Bone marrow (tissue), 2 donors: ENCODE data around the gene STAG3.
A peak's percentile ranks its signal among the peaks of the same experiment; 100 is the strongest.
"Not testable (repeated sequence)": the region's sequence is repeated elsewhere in the genome, so short reads cannot be mapped to it uniquely, and the experiment has no call there.

ENCODE experiments used
- DNase-seq, 2 donors: peaks; one replicate each; lab custom pipeline; 2025; lab: John Stamatoyannopoulos, UW

STAG3 gene, protein sequence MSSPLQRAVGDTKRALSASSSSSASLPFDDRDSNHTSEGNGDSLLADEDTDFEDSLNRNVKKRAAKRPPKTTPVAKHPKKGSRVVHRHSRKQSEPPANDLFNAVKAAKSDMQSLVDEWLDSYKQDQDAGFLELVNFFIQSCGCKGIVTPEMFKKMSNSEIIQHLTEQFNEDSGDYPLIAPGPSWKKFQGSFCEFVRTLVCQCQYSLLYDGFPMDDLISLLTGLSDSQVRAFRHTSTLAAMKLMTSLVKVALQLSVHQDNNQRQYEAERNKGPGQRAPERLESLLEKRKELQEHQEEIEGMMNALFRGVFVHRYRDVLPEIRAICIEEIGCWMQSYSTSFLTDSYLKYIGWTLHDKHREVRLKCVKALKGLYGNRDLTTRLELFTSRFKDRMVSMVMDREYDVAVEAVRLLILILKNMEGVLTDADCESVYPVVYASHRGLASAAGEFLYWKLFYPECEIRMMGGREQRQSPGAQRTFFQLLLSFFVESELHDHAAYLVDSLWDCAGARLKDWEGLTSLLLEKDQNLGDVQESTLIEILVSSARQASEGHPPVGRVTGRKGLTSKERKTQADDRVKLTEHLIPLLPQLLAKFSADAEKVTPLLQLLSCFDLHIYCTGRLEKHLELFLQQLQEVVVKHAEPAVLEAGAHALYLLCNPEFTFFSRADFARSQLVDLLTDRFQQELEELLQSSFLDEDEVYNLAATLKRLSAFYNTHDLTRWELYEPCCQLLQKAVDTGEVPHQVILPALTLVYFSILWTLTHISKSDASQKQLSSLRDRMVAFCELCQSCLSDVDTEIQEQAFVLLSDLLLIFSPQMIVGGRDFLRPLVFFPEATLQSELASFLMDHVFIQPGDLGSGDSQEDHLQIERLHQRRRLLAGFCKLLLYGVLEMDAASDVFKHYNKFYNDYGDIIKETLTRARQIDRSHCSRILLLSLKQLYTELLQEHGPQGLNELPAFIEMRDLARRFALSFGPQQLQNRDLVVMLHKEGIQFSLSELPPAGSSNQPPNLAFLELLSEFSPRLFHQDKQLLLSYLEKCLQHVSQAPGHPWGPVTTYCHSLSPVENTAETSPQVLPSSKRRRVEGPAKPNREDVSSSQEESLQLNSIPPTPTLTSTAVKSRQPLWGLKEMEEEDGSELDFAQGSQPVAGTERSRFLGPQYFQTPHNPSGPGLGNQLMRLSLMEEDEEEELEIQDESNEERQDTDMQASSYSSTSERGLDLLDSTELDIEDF

GRCh38 chr7:100177045-100178001, at the start of gene STAG3, which contains the start of gene GPC2:
TSS of gene STAG3 (plus strand) at chr7:100177918. CDS start at chr7:100180557, 2,639 bp downstream.
TSS of gene GPC2 (minus strand) at chr7:100177381. CDS start at chr7:100177199, 182 bp downstream.
- DNase-seq = peak; percentile 87 to 95

DNA sequence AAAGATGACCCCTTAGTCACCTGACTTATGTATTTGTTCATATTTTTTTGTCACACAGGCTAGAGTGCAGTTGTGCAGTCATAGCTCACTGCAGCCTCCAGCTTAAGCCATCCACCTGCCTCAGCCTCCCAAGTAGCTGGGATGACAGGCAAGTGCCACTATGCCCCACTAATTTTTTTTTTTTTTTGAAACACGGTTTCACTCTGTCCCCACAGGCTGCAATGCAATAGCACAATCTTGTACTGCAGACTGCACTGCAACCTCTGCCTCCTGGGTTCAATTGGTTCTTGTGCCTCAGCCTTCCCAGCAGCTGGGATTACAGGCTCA, 49.1 kb upstream of the STAG3 start:
- no peak for DNase-seq

DNA sequence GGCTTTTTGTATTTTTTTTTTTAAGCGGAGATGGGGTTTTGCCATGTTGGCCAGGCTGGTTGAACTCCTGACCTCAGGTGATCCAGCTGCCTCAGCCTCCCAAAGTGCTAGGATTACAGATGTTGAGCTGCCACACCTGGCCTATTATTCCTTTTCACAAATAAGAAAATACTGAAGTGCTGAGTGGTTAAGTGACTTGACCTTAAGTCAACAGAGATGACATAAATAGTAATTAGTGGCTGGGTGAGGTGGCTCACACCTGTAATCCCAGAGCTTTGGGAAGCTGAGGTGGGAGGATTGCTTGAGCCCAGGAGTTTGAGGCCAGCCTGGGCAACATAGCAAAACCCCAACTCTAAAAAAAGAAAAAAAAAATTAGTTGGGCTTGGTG, 47.5 kb upstream of the STAG3 start:
- DNase-seq = not testable (repeated sequence)

DNA sequence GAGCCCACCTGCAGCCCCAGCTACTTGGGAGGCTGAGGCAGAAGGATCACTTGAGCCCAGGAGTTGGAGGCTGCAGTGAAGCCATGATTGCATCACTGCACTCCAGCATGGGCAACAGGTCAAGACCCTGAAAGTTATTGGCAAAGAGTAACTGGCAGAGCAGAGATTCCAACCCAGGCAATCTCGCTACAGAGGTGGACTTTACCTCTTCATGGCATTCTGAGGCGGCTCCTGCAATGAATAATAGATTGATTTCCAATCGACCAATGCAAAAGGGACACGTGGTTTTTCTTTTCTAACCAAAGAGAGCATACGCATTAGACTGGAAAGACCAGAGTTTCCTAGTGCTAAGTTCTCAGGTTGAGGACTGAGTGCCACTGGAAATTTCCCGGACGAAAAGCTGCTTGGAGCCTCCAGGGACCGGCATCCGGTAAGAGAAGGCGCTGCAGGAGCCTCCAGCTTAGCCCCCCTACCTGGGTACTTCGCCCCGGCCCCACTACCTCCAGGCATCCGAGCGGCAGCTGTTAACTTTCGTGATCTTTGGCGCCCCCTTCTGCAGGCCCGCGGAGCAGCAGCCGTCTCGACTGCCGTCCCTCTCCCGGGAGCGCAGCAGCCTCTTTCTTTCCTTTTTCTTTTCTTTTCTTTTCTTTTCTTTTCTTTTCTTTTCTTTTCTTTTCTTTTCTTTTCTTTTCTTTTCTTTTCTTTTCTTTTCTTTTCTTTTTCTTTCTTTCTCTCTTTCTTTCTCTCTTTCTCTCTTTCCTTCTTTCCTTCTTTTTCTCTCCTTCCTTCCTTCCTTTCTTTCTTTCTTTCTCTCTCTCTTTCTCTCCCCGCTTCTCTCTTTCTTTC, 46.9 kb upstream of the STAG3 start:
- peak; percentile 40 to 57 for DNase-seq

DNA sequence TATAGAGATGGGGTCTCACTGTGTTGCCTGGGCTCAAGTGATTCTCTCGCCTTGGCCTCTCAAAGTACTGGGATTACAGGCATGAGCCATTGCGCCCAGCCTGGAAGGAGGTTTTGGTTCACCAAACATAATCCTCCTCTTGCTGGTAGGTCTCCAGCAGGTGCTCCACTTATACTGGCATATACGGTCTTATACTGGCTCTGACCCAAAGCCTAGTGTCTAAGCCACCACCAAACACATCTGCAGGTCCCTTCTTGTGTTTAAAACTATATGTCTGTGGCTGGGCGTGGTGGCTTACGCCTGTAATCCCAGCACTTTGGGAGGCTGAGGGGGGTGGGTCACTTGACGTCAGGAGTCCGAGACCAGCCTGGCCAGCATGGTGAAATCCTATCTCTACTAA, 45.6 kb upstream of the STAG3 start:
- DNase-seq = no peak

DNA sequence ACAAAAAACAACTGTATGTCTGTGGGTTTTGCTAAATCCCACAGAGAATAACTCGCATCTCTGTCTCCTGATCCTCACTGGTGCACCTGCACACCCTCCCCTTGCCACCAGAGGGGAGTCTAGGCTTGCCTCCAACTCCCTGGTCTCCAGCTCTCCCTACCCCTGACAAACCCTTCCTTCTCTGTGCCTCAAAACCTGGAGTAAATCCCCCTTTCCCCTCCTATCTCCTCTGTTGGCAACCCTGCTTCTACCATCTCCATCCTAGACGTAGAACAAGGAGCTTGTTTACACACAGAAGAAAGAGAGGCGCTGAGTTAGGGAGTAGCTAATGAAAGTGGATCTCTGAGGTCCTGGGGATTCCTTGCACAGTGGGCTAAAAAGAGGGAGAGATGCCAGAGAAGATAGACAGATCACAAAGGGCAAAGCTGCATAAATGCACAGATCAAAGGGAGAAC, 45.0 kb upstream of the STAG3 start:
- peak in 1 of 2 donors; percentile 38 for DNase-seq

DNA sequence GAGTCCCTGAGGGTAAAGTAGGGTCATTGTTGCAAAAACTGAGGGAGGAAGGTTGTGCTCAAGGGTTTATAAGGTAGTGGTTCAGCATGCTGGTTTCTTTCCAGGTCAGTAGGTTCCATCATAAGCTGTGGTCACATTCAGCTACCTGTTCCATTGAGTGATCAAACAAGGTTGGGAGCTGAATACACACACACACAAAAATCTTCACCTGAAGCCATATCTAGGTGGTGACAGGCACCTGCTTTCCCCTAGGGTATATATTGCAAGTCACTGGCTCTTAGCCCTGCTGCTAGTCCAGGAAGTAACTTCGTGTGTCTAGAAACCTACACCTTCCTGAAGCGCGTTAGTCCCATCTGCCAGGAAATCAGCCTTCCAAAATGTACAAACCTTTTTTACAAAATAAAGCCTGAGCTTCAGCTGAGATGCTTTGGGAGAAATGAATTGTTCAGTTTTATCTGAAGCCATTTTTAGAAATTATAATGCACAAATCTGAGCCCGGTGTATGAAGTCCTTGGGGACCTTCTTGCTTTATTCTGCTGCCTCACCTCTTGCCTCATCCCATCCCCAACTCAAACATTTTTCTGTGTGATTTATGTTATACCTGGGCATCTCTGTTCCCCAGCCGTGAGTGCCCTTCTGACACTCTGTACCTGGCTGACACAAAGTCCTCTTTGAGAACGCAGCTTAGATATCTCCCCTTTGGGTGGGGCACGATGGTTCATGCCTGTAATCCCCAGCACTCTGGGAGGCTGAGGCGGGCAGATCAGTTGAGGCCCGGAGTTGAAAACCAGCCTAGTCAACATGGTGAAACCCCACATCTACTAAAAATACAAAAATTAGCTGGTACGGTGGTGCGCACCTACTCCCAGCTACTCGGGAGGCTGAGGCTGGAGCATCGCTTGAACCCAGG, 39.6 kb upstream of the STAG3 start:
- no peak for DNase-seq

DNA sequence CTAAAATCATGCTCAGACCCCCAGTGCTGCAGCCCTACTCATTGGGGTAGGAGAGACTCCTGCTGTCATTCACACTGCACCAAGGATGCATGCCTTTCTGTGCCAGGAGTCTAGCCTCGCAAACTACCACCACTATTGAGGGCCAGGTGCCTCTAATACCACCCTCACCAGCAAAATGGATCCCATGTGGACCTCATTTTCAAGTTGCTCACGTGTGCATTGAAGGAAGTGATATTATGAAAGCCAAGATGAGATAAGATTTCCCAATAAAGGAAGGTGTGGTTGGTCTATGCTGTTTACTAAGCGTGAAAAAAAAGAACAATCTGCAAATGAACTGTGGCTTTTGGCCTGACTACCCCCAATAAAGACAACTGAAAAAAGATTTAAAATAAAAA, 36.2 kb upstream of the STAG3 start:
- DNase-seq = no peak

DNA sequence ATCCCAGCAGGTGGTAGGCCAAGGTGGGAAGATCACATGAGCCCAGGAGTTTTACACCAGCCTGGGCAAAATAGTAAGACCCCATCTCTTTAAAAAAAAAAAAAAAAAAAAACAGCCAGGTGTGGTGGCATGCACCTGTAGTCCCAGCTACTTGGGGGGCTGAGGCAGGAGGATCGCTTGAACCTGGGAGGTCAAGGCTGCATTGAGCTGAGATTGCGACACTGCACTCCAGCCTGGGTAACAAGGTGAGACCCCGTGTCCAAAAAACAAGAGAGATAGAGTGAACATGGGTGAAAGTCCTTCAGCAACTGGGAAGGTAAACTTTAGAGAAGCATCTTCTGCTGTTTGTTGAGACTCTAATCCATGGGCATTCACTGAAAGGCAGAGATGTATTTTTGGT, 35.3 kb upstream of the STAG3 start:
- DNase-seq = no peak

GRCh38 chr7:100146350-100146749, 31.4 kb upstream of the STAG3 start:
- DNase-seq = not testable (repeated sequence)

DNA sequence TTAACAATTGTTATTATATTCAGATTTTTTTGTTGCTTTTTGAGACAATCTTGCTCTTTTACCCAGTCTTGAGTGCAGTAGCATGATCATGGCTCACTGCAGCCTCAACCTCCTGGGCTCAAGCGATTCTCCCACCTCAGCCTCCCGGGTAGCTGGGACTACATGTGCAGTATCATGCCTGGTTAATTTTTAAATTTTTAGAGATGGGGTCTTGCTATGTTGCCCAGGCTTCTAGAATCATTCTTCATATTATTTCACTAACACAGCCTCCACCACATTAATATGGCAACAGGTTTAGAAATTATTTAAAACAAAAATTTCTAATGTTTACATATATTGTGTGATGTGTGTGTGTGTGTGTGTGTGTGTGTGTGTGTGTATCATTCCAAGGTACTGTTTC, 30.4 kb upstream of the STAG3 start:
- DNase-seq = no peak

DNA sequence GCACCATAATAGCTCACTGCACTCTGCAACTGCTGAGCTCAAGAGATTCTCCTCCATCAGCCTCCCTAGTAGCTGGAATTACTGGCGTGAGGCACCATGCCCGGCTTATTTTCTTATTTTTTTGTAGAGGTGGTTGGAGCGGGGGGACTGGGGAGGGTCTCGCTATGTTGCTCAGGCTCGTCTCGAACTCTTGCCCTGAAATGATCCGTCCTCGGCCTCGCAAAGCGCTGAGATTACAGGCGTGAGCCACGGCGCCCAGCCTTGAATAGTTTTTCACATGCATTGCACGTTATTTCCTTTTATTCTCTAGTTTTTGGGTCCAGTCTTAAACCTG, 29.5 kb upstream of the STAG3 start:
- no peak for DNase-seq

DNA sequence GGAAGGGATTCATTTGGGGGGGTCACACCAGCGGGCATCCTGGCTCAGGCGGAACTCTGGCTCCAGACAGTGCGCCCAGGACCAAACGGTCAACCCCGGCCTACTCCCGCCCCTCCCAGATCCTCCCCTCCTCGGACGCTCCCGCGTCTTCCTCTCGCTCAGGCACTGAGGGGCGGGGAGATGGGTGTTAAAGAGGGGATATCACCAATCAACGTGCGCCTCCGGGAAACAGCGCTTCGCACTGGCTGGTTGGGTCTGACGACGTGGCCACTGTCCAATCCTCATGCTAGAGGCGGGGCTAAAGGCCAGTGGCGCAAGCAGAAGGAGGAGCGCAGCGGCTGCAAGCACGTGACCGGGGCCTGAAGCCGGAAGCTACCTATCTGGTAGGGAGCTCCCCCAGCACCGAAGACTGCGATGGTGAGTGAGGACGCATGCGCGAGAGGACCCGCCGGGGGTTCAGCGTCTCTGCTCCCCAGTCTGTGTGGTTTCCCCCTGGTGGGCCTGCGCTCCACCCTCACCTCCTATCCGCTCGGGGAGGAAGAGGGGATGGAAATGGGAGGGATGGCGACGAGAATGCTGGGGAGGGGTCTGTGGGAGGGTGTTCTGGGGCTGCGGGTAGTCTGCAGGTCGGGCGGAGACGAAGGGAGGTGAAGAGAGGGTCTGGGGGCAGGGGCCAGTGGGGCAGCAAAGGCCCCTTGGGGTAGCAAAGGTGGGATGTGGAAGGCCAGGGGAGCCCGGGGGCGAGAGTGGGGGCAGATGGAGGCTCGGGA, 29.0 kb upstream of the STAG3 start, which contains the start of gene LAMTOR4:
Gene LAMTOR4 (plus strand): TSS at position 360 of the 770 bp plus-strand sequence. CDS start 55 bp downstream, at position 415.
- DNase-seq = peak; percentile 80 to 96

- peak in 1 of 2 donors; percentile 32 for DNase-seq
These were observed 25.3 kb upstream of the STAG3 start for GRCh38 chr7:100152404-100152803.

DNA sequence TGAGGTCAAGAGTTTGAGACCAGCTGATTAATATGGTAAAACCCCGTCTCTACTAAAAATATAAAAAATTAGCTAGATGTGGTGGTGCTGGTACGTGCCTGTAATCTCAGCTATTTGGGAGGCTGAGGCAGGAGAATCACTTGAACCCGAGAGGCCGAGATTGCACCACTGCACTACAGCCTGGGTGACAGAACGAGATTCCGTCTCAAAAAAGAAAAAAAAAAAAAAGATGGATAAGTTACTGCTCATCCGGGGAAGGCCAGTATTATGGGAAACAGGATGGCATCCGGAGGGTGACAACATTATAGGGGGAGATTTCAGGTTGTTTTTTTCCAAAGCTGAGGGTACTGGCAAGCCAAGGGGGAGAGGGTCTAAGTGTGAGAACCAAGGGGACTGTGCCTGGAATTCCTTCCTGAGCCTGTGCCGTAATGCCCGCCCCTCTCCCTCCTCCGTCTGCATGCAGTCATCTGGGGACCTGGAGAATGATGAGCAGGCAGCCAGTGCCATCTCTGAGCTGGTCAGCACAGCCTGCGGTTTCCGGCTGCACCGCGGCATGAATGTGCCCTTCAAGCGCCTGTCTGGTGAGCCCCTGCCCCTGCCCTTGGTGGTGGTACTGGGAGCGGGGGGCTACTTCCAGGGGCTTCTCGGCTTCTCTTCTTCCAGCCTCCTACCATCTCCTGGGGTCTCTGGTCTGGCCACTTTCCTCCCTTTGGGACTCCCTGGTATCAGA, 24.6 kb upstream of the STAG3 start:
- DNase-seq = no peak

GRCh38 chr7:100153708-100154535, 23.8 kb upstream of the STAG3 start:
- DNase-seq = no peak
